Skeletal muscle cell (primary cell): ENCODE measurements around the gene PMCH.
"Not testable (repeated sequence)": the region's sequence is repeated elsewhere in the genome, so short reads cannot be mapped to it uniquely, and the experiment has no call there.

Source experiments
- DNase-seq: peaks from one replicate; pipeline ENCODE4 v3.0.0-alpha.2; 2010; ENCODE audit warnings: low read depth
- H3K4me3 ChIP-seq: 2 replicates; pipeline ENCODE4 v1.5.1; 2011; ENCODE audit warnings: low read depth, mild to moderate bottlenecking, control low read depth, low read length, moderate library complexity

Gene PMCH

DNA sequence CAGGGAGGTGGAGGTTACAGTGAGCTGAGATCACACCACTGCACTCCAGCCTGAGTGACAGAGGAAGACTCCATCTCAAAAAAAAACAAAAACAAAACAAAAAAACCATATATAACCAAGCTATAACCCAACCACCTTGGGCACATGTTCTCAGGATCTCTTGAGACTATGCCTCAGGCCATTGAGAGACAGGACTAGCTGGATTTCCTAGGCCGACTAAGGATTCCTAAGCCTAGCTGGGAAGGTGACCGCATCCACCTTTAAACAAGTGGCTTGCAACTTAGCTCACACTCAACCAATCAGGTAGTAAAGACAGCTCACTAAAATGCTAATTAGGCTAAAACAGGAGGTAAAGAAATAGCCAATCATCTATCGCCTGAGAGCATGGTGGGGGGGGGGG lies 42.4 kb downstream of the PMCH start:
- not testable (repeated sequence) for H3K4me3 ChIP-seq, DNase-seq

DNA sequence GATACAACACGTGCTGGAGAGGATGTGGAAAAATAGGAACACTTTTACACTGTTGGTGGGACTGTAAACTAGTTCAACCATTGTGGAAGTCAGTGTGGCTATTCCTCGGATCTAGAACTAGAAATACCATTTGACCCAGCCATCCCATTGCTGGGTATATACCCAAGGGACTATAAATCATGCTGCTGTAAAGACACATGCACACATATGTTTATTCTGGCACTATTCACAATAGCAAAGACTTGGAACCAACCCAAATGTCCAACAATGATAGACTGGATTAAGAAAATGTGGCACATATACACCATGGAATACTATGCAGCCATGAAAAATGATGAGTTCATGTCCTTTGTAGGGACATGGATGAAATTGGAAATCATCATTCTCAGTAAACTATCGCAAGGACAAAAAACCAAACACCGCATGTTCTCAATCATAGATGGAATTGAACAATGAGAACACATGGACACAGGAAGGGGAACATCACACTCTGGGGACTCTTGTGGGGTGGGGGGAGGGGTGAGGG lies 50.5 kb downstream of the PMCH start:
- H3K4me3 ChIP-seq, DNase-seq: not testable (repeated sequence)
